ENCODE measurements around the gene KIF4B. TPM values are rescaled to one million over a fixed set of nuclear protein-coding genes. Genes with fewer than 3 reads are reported as not detected.
"Not testable (repeated sequence)": the region's sequence is repeated elsewhere in the genome, so short reads cannot be mapped to it uniquely, and the experiment has no call there.

Gene KIF4B
- total RNA-seq, 2 donors from 2014 or later: 0.05 TPM; not detected in 1

DNA sequence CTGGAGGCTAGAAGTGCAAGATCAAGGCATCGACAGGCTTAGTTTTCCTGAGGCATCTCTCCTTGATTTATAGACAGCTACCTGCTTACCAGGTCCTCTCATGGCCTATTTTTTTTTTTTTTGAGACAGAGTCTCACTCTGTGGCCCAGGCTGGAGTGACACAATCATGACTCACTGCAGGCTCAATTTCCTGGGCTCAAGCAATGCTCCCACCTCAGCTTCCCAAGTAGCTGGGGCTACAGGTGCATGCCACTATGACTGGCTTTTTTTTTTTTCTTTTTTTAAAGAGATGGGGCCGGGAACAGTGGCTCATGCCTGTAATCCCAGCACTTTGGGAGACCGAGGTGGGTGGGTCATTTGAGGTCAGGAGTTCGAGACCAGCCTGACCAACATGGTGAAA, 10.8 kb upstream of the KIF4B start:
- DNase-seq; ATAC-seq; intact Hi-C loops (cut with DNase I): not testable (repeated sequence)

GRCh38 chr5:155004138-155004744, 9.3 kb upstream of the KIF4B start:
- ATAC-seq (no peak), DNase-seq (peak; percentile 20)
- intact Hi-C loops (cut with DNase I): no loop called here

- ATAC-seq; intact Hi-C loops (cut with DNase I); DNase-seq: not testable (repeated sequence)
These were observed 7.3 kb upstream of the KIF4B start for GRCh38 chr5:155006265-155006664.

DNA sequence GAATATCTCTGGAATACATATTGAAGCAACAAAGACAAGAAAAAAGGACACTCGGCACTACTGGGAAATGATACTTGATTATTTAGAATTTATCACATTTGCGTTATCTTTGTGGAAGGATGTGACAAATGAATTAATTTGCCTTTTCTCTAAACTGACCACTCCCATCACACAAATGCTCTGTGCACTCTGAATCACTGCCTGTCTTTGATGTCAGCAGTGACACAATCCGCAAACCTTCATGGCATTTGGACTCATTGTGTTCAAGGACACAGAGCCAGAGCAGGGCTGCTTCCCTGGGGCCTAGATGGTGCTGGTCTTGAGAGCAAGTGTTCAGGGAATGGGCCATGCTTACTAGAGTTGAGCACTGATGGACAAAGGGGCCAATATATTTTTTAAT, 4.9 kb upstream of the KIF4B start:
- intact Hi-C loops (cut with DNase I): no loop called here
- no peak for DNase-seq
- ATAC-seq: no peak

DNA sequence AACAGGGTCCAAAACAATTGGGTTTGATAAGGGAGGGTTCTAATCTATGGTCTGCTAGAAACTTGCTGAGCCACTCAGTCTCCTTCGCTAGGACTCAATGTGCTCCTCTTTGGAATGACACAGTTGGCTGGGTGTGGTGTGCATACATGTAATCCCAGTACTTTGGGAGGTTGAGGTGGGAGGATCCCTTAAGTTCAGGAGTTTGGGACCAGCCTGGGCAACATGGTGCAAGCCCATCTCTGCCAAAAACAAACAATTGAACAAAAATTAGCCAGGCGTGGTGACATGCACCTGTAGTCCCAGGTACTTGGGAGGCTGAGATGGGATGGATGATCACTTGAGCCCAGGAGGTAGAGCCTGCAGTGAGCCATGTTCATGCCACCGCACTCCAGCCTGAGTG, 2.7 kb upstream of the KIF4B start:
- no peak for ATAC-seq
- intact Hi-C loops (cut with DNase I): no loop called here
- no peak for DNase-seq

- intact Hi-C loops (cut with DNase I): no loop called here
- DNase-seq (no peak), ATAC-seq (no peak)
These were observed 1.7 kb downstream of the KIF4B start for GRCh38 chr5:155015239-155015638.

- intact Hi-C loops (cut with DNase I): no loop called here
- ATAC-seq (no peak), DNase-seq (no peak)
These were observed 4.1 kb downstream of the KIF4B start for GRCh38 chr5:155017610-155018009.

DNA sequence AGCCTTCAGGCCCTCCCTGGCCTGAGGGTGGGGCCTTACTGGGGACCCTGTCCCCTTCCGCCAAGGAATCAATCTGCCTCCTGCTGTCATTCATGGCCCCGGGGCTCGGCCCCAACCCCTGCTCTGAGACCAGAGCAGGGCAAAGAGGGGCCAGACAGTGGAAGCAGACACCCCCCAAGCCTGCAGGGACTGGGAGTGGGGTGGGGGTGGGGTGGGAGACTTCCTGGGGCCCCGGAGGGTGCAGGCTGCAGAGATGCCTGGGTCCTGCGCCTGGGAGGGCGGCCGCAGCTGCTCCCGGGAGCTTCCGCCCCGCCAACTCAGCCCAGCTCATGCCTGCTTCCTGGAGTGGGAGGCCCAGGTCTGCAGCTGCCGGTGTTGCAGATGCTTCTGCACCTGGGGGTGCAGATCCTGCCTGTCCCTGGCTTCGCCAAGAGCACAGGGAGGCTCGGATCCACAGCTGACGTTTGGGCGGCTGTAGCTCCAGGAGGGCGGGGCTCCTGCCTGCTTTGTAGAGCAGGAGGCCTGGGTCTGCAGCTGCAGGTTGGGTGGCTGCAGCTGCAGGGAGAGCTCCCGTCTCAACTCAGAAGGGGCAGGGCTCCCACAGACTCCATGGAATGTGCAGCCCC, 6.2 kb downstream of the KIF4B start:
- no peak for DNase-seq
- ATAC-seq: no peak
- intact Hi-C loops (cut with DNase I): no loop called here

DNA sequence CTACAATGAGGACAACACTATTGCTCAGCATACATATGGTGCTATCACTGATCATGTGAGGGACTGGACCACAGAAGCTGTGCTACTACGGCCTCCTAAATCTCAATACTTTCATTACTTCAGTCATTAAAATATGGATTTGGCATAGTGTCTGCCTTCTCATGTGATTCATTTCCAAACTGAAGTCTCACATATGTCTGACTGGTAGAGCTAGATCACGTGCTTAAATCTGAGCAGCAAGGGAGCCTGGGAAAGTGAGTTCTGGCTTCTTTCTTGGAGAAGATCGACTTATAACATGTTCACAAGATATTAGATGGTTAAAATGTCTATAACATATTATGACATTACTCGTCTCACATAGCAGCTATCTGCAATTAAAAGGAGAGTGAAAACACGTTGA, 8.3 kb downstream of the KIF4B start:
- DNase-seq: no peak
- intact Hi-C loops (cut with DNase I): no loop called here
- ATAC-seq: no peak

GRCh38 chr5:155023320-155023719, 9.8 kb downstream of the KIF4B start:
- intact Hi-C loops (cut with DNase I): no loop called here
- ATAC-seq (no peak), DNase-seq (no peak)

DNA sequence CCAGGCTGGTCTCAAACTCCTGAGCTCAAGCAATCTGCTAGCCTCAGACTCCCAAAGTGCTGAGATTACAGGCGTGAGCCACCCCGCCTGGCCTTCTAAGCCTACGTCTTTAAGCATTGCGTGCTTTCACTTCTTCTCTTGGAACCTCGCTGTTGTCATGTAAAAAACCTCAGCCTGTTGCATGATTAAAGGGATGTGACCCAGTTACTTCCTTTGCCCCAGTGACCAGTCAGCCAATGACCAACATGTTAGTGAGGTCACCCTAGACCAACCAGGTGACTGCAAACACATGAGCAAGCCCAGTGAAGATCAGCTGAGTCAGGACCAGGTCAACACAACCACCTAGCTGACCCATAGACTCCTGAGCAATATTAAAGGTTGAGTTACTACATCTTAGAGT, 10.5 kb downstream of the KIF4B start:
- intact Hi-C loops (cut with DNase I): no loop called here
- DNase-seq (no peak), ATAC-seq (no peak)

- DNase-seq: no peak
- no peak for ATAC-seq
- intact Hi-C loops (cut with DNase I): no loop called here
These were observed 12.3 kb downstream of the KIF4B start for GRCh38 chr5:155025895-155026294.

DNA sequence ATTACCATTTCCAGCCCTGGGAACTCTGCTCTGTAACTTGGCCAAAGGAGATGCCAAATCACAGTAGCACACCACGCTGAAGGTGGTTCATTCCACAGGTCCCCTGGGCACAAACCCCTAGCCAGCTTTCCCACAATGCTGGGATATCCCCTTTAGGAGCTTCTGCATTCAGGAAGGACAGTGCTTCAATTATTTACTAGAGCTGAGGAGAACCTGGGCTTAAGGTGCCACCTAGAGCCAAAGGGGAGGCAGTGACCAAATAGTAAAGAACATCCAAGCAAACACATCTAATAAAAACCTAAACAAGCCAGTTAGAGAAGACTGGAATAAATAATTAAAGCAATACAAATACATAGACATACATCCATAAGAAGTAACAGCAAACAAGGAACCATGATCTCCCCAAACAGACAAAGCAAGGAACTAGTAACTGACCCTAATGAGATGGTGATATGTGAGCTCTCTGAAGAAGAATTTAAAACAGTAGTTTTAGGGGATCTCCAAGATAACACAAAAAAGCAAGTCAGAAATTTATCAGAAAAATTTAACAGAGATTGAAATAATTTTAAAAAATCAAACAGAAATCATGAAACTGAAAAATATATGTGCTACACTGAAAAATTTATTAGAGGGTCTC, 14.6 kb downstream of the KIF4B start:
- intact Hi-C loops (cut with DNase I): no loop called here
- ATAC-seq (no peak), DNase-seq (no peak)

GRCh38 chr5:155029240-155029639, 15.7 kb downstream of the KIF4B start:
- ATAC-seq (no peak), DNase-seq (no peak)
- intact Hi-C loops (cut with DNase I): no loop called here

DNA sequence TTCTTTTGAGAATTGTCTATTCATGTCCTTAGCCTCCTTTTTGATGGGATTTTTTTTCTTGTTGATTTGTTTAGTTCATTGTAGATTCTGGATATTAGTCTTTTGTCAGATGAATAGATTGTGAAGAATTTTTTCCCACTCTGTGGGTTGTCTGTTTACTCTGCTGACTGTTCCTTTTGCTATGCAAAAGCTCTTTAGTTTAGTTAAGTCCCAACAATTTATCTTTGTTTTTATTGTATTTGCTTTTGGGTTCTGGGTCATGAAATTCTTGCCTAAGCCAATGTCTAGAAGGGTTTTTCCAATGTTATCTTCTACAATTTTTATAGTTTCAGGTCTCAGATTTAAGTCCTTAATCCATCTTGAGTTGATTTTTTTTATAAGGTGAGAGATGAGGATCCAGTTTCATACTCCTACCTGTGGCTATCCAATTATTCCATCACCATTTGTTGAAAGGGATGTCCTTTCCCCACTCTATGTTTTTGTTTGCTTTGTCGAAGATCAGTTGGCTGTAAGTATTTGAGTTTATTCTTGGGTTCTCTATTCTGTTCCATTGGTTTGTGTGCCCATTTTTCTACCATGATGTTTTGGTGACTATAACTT, 20.7 kb downstream of the KIF4B start:
- intact Hi-C loops (cut with DNase I); ATAC-seq; DNase-seq: not testable (repeated sequence)

GRCh38 chr5:155035087-155035486, 21.5 kb downstream of the KIF4B start:
- DNase-seq; intact Hi-C loops (cut with DNase I); ATAC-seq: not testable (repeated sequence)

- ATAC-seq: no peak
- no peak for DNase-seq
- intact Hi-C loops (cut with DNase I): no loop called here
These were observed 27.6 kb downstream of the KIF4B start for GRCh38 chr5:155040984-155041653.

- ATAC-seq (no peak), DNase-seq (no peak)
- intact Hi-C loops (cut with DNase I): no loop called here
These were observed 31.0 kb downstream of the KIF4B start for GRCh38 chr5:155044591-155044990.

DNA sequence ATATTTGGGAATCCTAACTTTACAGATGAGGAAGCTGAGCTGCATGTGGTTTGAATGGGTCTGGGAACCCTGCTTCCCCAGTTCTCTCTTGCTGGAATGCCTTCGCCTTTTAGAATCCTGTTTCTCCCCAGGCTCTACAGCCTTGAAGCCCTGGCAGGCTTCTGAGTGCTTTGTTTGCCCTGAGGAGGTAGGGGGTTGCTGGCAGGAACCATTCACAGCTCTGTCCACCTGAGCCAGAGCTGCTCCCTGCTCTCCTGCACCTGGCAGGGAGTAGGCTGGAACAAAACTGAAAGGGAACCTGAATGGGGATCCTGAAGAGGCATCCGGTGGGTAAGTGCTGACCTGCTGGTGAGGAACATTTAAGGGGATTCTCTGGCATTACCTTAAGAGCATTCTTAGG, 33.0 kb downstream of the KIF4B start:
- intact Hi-C loops (cut with DNase I): no loop called here

DNA sequence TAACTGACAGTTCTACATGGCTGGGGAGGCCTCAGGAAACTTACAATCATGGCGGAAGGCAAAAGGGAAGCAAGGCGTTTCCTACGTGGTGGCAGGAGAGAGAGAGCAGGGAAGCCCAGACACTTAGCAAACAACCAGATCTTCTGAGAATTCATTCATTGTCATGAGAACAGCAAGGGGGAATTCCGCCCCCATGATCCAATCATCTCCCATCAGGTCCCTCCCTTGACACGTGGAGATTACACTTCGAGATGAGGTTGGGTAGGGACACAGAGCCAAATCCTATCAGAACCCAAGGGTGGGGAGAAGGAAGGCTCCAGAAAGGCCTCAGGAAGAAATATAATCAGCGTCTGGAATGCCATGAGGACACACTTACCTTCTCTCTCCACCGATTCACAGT, 34.3 kb downstream of the KIF4B start:
- DNase-seq (no peak), ATAC-seq (no peak)
- intact Hi-C loops (cut with DNase I): no loop called here

More for the DNA sequence above, 33.0 kb downstream of the KIF4B start:
- no peak for ATAC-seq
- DNase-seq: no peak
